ENCODE measurements around the gene ARL4D. TPM values are rescaled to one million over a fixed set of nuclear protein-coding genes. Genes with fewer than 3 reads are reported as not detected.

ARL4D gene
- polyA plus RNA-seq, 1 donor from 2014 or later: 10.6 TPM

GRCh38 chr17:43366891-43367736, 31.7 kb upstream of the ARL4D start:
- no peaks in the 10 kb centered on the region for H3K36me3 ChIP-seq (ENCODE audit: insufficient read depth, low read length)
- no peak overlapping the region for H2AFZ ChIP-seq (ENCODE audit: low read depth, low read length)
- H3K9me2 ChIP-seq (ENCODE audit: insufficient read depth, low read length): no peaks in the 10 kb centered on the region
- no peaks in the 10 kb centered on the region for H4K20me1 ChIP-seq (ENCODE audit: insufficient read depth)
- H3K79me2 ChIP-seq (replicated peaks; ENCODE audit: insufficient read depth, low read length): no peaks in the 10 kb centered on the region
- H3K27ac ChIP-seq (ENCODE audit: low read length): no peak overlapping the region
- no peak for TF ChIP-seq EZH2 (IDR thresholded peaks at IDR 0.05; ENCODE audit: borderline replicate concordance, insufficient read depth, low read length, poor library complexity, severe bottlenecking)
- no peak for TF ChIP-seq REST (IDR thresholded peaks at IDR 0.05; ENCODE audit: borderline replicate concordance)
- no peak for TF ChIP-seq RAD21 (conservative IDR thresholded peaks at IDR 0.05)
- TF ChIP-seq MXI1 (conservative IDR thresholded peaks at IDR 0.05; ENCODE audit: poor library complexity, severe bottlenecking): no peak
- TF ChIP-seq POLR2AphosphoS5 (IDR thresholded peaks at IDR 0.05): no peak
- TF ChIP-seq SMC3 (conservative IDR thresholded peaks at IDR 0.05; ENCODE audit: poor library complexity): no peak
- TF ChIP-seq, protein P1, sequence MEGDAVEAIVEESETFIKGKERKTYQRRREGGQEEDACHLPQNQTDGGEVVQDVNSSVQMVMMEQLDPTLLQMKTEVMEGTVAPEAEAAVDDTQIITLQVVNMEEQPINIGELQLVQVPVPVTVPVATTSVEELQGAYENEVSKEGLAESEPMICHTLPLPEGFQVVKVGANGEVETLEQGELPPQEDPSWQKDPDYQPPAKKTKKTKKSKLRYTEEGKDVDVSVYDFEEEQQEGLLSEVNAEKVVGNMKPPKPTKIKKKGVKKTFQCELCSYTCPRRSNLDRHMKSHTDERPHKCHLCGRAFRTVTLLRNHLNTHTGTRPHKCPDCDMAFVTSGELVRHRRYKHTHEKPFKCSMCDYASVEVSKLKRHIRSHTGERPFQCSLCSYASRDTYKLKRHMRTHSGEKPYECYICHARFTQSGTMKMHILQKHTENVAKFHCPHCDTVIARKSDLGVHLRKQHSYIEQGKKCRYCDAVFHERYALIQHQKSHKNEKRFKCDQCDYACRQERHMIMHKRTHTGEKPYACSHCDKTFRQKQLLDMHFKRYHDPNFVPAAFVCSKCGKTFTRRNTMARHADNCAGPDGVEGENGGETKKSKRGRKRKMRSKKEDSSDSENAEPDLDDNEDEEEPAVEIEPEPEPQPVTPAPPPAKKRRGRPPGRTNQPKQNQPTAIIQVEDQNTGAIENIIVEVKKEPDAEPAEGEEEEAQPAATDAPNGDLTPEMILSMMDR (IDR thresholded peaks at IDR 0.05; ENCODE audit: poor library complexity, severe bottlenecking): no peak
- no peak for TF ChIP-seq EP300 (conservative IDR thresholded peaks at IDR 0.05; ENCODE audit: poor library complexity, severe bottlenecking)
- TF ChIP-seq TAF1 (IDR thresholded peaks at IDR 0.05; ENCODE audit: low read depth): no peak
- H3F3A ChIP-seq (ENCODE audit: insufficient read depth, low read length, poor library complexity, severe bottlenecking): no peaks in the 10 kb centered on the region
- no peak overlapping the region for H3K4me2 ChIP-seq (ENCODE audit: low read length)
- H3K4me3 ChIP-seq (ENCODE audit: low read length): no peak overlapping the region
- H3K9me3 ChIP-seq (ENCODE audit: low read length): no peaks in the 10 kb centered on the region
- H3K9ac ChIP-seq (ENCODE audit: low read length): no peak overlapping the region
- H3K27me3 ChIP-seq (ENCODE audit: insufficient read depth, low read depth, low read length): no peaks in the 10 kb centered on the region

- Histone ChIP-seq H3K9me3 (ENCODE audit: low read length) (no peaks in the 10 kb centered on the region), H3K9ac (ENCODE audit: low read length) (no peak overlapping the region), H3K4me3 (ENCODE audit: low read length) (no peak overlapping the region), H3K4me2 (ENCODE audit: low read length) (no peak overlapping the region), H3K79me2 (replicated peaks; ENCODE audit: insufficient read depth, low read length) (no peaks in the 10 kb centered on the region), H3K27me3 (ENCODE audit: insufficient read depth, low read depth, low read length) (no peaks in the 10 kb centered on the region), H2AFZ (ENCODE audit: low read depth, low read length) (no peak overlapping the region), H3K36me3 (ENCODE audit: insufficient read depth, low read length) (no peaks in the 10 kb centered on the region), H3F3A (ENCODE audit: insufficient read depth, low read length, poor library complexity, severe bottlenecking) (no peaks in the 10 kb centered on the region), H4K20me1 (ENCODE audit: insufficient read depth) (no peaks in the 10 kb centered on the region), H3K9me2 (ENCODE audit: insufficient read depth, low read length) (no peaks in the 10 kb centered on the region), H3K27ac (ENCODE audit: low read length) (no peak overlapping the region)
- TF ChIP-seq POLR2AphosphoS5 (IDR thresholded peaks at IDR 0.05) (no peak), RAD21 (conservative IDR thresholded peaks at IDR 0.05) (no peak), REST (IDR thresholded peaks at IDR 0.05; ENCODE audit: borderline replicate concordance) (no peak), EP300 (conservative IDR thresholded peaks at IDR 0.05; ENCODE audit: poor library complexity, severe bottlenecking) (no peak), SMC3 (conservative IDR thresholded peaks at IDR 0.05; ENCODE audit: poor library complexity) (no peak), EZH2 (IDR thresholded peaks at IDR 0.05; ENCODE audit: borderline replicate concordance, insufficient read depth, low read length, poor library complexity, severe bottlenecking) (no peak), TAF1 (IDR thresholded peaks at IDR 0.05; ENCODE audit: low read depth) (no peak), MXI1 (conservative IDR thresholded peaks at IDR 0.05; ENCODE audit: poor library complexity, severe bottlenecking) (no peak)
- TF ChIP-seq, protein P1 (IDR thresholded peaks at IDR 0.05; ENCODE audit: poor library complexity, severe bottlenecking): no peak
Observed at GRCh38 chr17:43367737-43368242, 31.0 kb upstream of the ARL4D start.
